Panc1 (cell line): Measurements from ENCODE around the gene ACTG1. TPM values are rescaled to one million over a fixed set of nuclear protein-coding genes. Genes with fewer than 3 reads are reported as not detected.

ENCODE experiments used
- ATAC-seq: fragments of 200-7000 bp; cut with Tn5 transposase; 2 replicates; pipeline ENCODE4 v1.9.1; 2020; ENCODE audit warnings: mild to moderate bottlenecking, moderate library complexity
- BruUV-seq: library from RNA; stranded (reverse); fragments of 400-500 nt; replicated peaks from 2 replicates; lab custom pipeline; 2021; lab: Mats Ljungman, UMichigan
- CTCF ChIA-PET: fragments of 300-600 bp; sonication (Branson Sonifier 250); formaldehyde crosslinking; loops from one replicate; lab custom pipeline; 2022; ENCODE audit warnings: antibody characterized with exemption; lab: Charles Lee
- POLR2A ChIA-PET: fragments of 300-600 bp; sonication (Branson Sonifier 250); formaldehyde crosslinking; loops from one replicate; lab custom pipeline; 2022; ENCODE audit warnings: antibody characterized with exemption; lab: Charles Lee
- DNase-seq: peaks from one replicate; pipeline ENCODE4 v3.0.0-alpha.2; 2010; ENCODE audit warnings: low read depth, low spot score
- H3K27ac ChIP-seq: 2 replicates; pipeline ENCODE4 v1.5.1; 2011; ENCODE audit warnings: mild to moderate bottlenecking, low read length, inconsistent platforms
- H3K27me3 ChIP-seq: fragments of 200-500 bp; sonication (Bioruptor generic); 2 replicates; pipeline ENCODE4 v1.6.0; 2014; ENCODE audit warnings: low read length, inconsistent platforms; ENCODE audit not compliant: control insufficient read depth, insufficient read depth
- H3K36me3 ChIP-seq: fragments of 200-500 bp; sonication (Bioruptor generic); 2 replicates; pipeline ENCODE4 v1.5.1; 2014; ENCODE audit warnings: inconsistent platforms, mild to moderate bottlenecking, low read length, moderate library complexity; ENCODE audit not compliant: control insufficient read depth, insufficient read depth
- H3K4me1 ChIP-seq: 2 replicates; pipeline ENCODE4 v1.5.1; 2011; ENCODE audit warnings: inconsistent platforms, mild to moderate bottlenecking, low read length, moderate library complexity; ENCODE audit not compliant: control insufficient read depth, insufficient read depth
- H3K4me3 ChIP-seq, 2 experiments: 2 replicates each; pipeline ENCODE4 v1.5.1; 2011 to 2012; ENCODE audit warnings: low read depth in 2 of 2, low read length in 2 of 2, mild to moderate bottlenecking in 2 of 2, inconsistent platforms in 1 of 2, moderate library complexity in 1 of 2
- H3K9me3 ChIP-seq: fragments of 200-500 bp; sonication (Bioruptor generic); 2 replicates; pipeline ENCODE4 v1.5.1; 2014; ENCODE audit warnings: low read depth, mild to moderate bottlenecking, inconsistent platforms, low read length, moderate library complexity; ENCODE audit not compliant: control insufficient read depth, insufficient read depth
- CTCF ChIP-seq: fragments of 450-650 bp; IDR thresholded peaks from 2 replicates; pipeline ENCODE4 v1.5.1; 2017; ENCODE audit warnings: mild to moderate bottlenecking
- POLR2AphosphoS5 ChIP-seq: IDR thresholded peaks from 2 replicates; pipeline ENCODE4 v1.6.1; 2012; ENCODE audit warnings: mild to moderate bottlenecking, low read depth, low read length, moderate library complexity
- REST ChIP-seq, 2 experiments: IDR thresholded peaks; 2 replicates each; pipeline ENCODE4 v1.6.1; 2011 to 2012; ENCODE audit warnings: low read depth in 2 of 2, control low read depth in 1 of 2, low read length in 1 of 2, mild to moderate bottlenecking in 1 of 2, moderate library complexity in 1 of 2; ENCODE audit not compliant: insufficient read depth in 1 of 2
- SIN3A ChIP-seq: IDR thresholded peaks from 2 replicates; pipeline ENCODE4 v1.6.1; 2012; ENCODE audit warnings: low read depth, mild to moderate bottlenecking, low read length, moderate library complexity, borderline replicate concordance; ENCODE audit not compliant: insufficient read depth
- TCF7L2 ChIP-seq: IDR thresholded peaks from 2 replicates; pipeline ENCODE4 v1.6.1; 2011; ENCODE audit warnings: mild to moderate bottlenecking, low read depth, low read length, inconsistent platforms
- in situ Hi-C: cut with HindIII; loops from 2 replicates; pipeline ENCODE4 v1.10.0; 2016; ENCODE audit warnings: low sequenced_read_pairs, low pct_unique_long_range_greater_than_20kb
- intact Hi-C: fragments of 100-400 bp; cut with micrococcal nuclease; formaldehyde crosslinking; loops from one replicate; pipeline ENCODE4 v1.10.0; 2022; ENCODE audit not compliant: unreplicated experiment
- total RNA-seq: library from RNA; stranded (reverse); gene quantifications from one replicate; pipeline ENCODE4 v1.2.1, GENCODE V29; 2021; ENCODE audit not compliant: unreplicated experiment

The ACTG1 gene
- total RNA-seq, 1 experiment from 2014 or later, result 4,502 TPM

GRCh38 chr17:81509207-81509971 lies 3.2 kb downstream of the ACTG1 start:
- no TSS peak for BruUV-seq
- H3K4me1 ChIP-seq, result peaks cover 13% of the 10 kb centered on the region
- no peak for DNase-seq
- H3K36me3 ChIP-seq, result peaks cover 31% of the 10 kb centered on the region
- no peaks in the 10 kb centered on the region for H3K9me3 ChIP-seq
- intact Hi-C loops, result no loop called here
- H3K27ac ChIP-seq, result peak overlapping the region; percentile 87
- H3K4me3 ChIP-seq, result peak overlapping the region; percentile 67 to 100
- ATAC-seq, result no peak
- ChIA-PET CTCF (no interaction called here), POLR2A (interaction anchor here (0.6 to 1.2 kb wide), 3 partner anchors 10 to 114 kb away, joined by 4 to 8 read pairs (median 5); partner anchors contain the start of gene BAHCC1)
- TF ChIP-seq TCF7L2 (no peak), REST (IDR thresholded peaks at IDR 0.05; ENCODE audit: insufficient read depth in 1 of 2, low read depth in 2 of 2, low read length in 1 of 2) (no peak), POLR2AphosphoS5 (peak; percentile 43)
- H3K27me3 ChIP-seq, result no peaks in the 10 kb centered on the region
- in situ Hi-C loops, result no loop called here

GRCh38 chr17:81508639-81509206 lies 3.9 kb downstream of the ACTG1 start:
- Histone ChIP-seq H3K36me3 (peaks cover 31% of the 10 kb centered on the region), H3K27ac (peak overlapping the region; percentile 87), H3K4me3 (peak overlapping the region; percentile 67 to 100), H3K9me3 (no peaks in the 10 kb centered on the region), H3K27me3 (no peaks in the 10 kb centered on the region), H3K4me1 (peaks cover 13% of the 10 kb centered on the region)
- intact Hi-C loops (no loop called here), in situ Hi-C loops (no loop called here)
- no peak for DNase-seq
- TF ChIP-seq SIN3A (peak; percentile 42; the same call in 1 of the 2 replicates), CTCF (no peak), POLR2AphosphoS5 (peak; percentile 90)
- ChIA-PET POLR2A (interaction anchor here (0.6 to 1.2 kb wide), 8 partner anchors 9 to 273 kb away, joined by 4 to 20 read pairs (median 8); partner anchors contain the start of gene BAHCC1), CTCF (interaction anchor here (0.6 kb wide), 1 partner anchor 80 kb away, joined by 3 read pairs; no protein-coding TSS in a partner anchor)
- ATAC-seq, result peak; percentile 7; the same call in 1 of the 2 replicates
- BruUV-seq, result no TSS peak
